Keratinocyte (primary cell): ENCODE data around the gene RAMACL.

Experiments
- EZH2 ChIP-seq: IDR thresholded peaks from one replicate; pipeline ENCODE4 v1.6.1; 2012; ENCODE audit warnings: inconsistent platforms, mild to moderate bottlenecking, low read length, moderate library complexity
- TF ChIP-seq, protein P1 (sequence below), 3 experiments: IDR thresholded peaks in 1 of 3; conservative IDR thresholded peaks in 1 of 3; optimal IDR thresholded peaks in 1 of 3; 2 replicates in 2 of 3; 3 replicates in 1 of 3; pipeline versions ENCODE3 to v1.5.1; 2011; ENCODE audit warnings: low read length in 3 of 3, mild to moderate bottlenecking in 3 of 3, moderate library complexity in 2 of 3, control low read depth in 1 of 3, inconsistent platforms in 1 of 3; ENCODE audit not compliant: insufficient read depth in 2 of 3; ENCODE audit errors: extremely low read depth in 1 of 3

DNA sequence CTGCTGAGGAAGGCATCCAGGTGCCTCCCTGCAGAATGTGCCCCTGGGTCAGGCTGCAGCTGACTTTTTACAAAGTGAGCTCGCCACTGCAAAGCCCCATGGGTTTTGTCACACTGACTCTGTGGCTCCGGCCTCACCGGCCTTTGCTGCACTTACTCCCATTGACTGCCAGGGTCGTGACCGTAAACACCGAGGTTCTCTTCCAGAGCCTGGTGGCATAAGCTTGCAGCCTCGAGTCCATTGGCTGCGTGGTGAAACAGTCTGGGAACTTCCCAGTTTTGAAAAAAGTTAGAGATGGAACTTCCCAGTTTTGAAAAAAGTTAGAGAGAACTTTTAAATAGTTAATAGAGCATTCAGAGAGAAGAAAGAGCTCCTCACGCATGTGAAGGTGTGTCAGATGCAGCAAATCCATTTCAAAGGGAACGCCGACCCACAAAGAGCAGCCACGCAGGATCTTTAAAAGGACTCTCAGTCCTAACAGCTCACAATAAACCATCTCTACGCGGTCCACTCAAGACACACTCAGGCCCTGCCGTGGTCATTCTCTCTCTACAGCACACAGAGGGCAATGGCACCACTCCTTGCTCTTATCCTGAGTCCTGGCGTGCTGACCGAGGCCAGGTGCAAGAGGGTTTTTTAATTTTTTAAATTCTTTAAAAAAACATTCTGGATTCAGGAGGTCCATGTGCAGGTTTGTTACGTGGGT, 12.8 kb downstream of the RAMACL start:
- TF ChIP-seq, protein P1, sequence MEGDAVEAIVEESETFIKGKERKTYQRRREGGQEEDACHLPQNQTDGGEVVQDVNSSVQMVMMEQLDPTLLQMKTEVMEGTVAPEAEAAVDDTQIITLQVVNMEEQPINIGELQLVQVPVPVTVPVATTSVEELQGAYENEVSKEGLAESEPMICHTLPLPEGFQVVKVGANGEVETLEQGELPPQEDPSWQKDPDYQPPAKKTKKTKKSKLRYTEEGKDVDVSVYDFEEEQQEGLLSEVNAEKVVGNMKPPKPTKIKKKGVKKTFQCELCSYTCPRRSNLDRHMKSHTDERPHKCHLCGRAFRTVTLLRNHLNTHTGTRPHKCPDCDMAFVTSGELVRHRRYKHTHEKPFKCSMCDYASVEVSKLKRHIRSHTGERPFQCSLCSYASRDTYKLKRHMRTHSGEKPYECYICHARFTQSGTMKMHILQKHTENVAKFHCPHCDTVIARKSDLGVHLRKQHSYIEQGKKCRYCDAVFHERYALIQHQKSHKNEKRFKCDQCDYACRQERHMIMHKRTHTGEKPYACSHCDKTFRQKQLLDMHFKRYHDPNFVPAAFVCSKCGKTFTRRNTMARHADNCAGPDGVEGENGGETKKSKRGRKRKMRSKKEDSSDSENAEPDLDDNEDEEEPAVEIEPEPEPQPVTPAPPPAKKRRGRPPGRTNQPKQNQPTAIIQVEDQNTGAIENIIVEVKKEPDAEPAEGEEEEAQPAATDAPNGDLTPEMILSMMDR (optimal IDR thresholded peaks at IDR 0.05 in 1 of 3, IDR thresholded peaks at IDR 0.05 in 1 of 3, conservative IDR thresholded peaks at IDR 0.05 in 1 of 3; ENCODE audit: extremely low read depth in 1 of 3, insufficient read depth in 2 of 3, low read length in 3 of 3), result no peak
- TF ChIP-seq EZH2, result no peak
